H9 (cell line): ENCODE data around the gene ISG20L2. TPM values are rescaled to one million over a fixed set of nuclear protein-coding genes. Genes with fewer than 3 reads are reported as not detected.

Experiments
- DNase-seq: peaks from one replicate; pipeline ENCODE4 v3.0.0-alpha.2; 2017
- H2AFZ ChIP-seq: one replicate; pipeline ENCODE4 v1.6.1; 2013; ENCODE audit warnings: mild to moderate bottlenecking, low read length, control low read depth, moderate library complexity
- H2AK5ac ChIP-seq: 2 replicates; pipeline ENCODE4 v1.6.1; 2013; ENCODE audit warnings: low read length, control low read depth, mixed read lengths; ENCODE audit not compliant: insufficient read length
- H2BK120ac ChIP-seq: one replicate; pipeline ENCODE4 v1.6.1; 2013; ENCODE audit warnings: low read depth, mild to moderate bottlenecking, low read length, control low read depth, inconsistent platforms; ENCODE audit not compliant: poor library complexity, severe bottlenecking
- H2BK12ac ChIP-seq: 2 replicates; pipeline ENCODE4 v1.6.1; 2013; ENCODE audit warnings: low read length, control low read depth, mixed read lengths, low read depth; ENCODE audit not compliant: insufficient read length
- H2BK15ac ChIP-seq: 2 replicates; pipeline ENCODE4 v1.6.1; 2013; ENCODE audit warnings: low read depth, low read length, control low read depth
- H2BK20ac ChIP-seq: one replicate; pipeline ENCODE4 v1.6.1; 2013; ENCODE audit warnings: low read depth, mild to moderate bottlenecking, low read length, control low read depth, inconsistent platforms; ENCODE audit not compliant: poor library complexity, severe bottlenecking
- H2BK5ac ChIP-seq: 2 replicates; pipeline ENCODE4 v1.6.1; 2013; ENCODE audit warnings: low read length, control low read depth, mixed read lengths; ENCODE audit not compliant: insufficient read length
- H3K14ac ChIP-seq: 2 replicates; pipeline ENCODE4 v1.6.1; 2013; ENCODE audit warnings: low read length, control low read depth; ENCODE audit not compliant: insufficient read depth
- H3K18ac ChIP-seq: 2 replicates; pipeline ENCODE4 v1.6.1; 2013; ENCODE audit warnings: low read depth, mild to moderate bottlenecking, mixed read lengths, low read length, control low read depth; ENCODE audit not compliant: insufficient read length
- H3K23ac ChIP-seq: 2 replicates; pipeline ENCODE4 v1.6.1; 2013; ENCODE audit warnings: low read length, control low read depth, mixed read lengths, low read depth; ENCODE audit not compliant: insufficient read length
- H3K23me2 ChIP-seq: 2 replicates; pipeline ENCODE4 v1.6.1; 2013; ENCODE audit warnings: low read depth, mild to moderate bottlenecking, mixed read lengths, low read length, control low read depth; ENCODE audit not compliant: insufficient read length, poor library complexity, severe bottlenecking
- H3K27ac ChIP-seq: 2 replicates; pipeline ENCODE4 v1.5.1; 2013; ENCODE audit warnings: low read length, control low read depth, mixed read lengths, low read depth; ENCODE audit not compliant: insufficient read length
- H3K27me3 ChIP-seq: 2 replicates; pipeline ENCODE4 v1.6.1; 2013; ENCODE audit warnings: low read length, control low read depth, inconsistent platforms; ENCODE audit not compliant: insufficient read depth
- H3K4ac ChIP-seq: 2 replicates; pipeline ENCODE4 v1.6.1; 2013; ENCODE audit warnings: low read depth, mild to moderate bottlenecking, control low read depth, inconsistent platforms, low read length, moderate library complexity
- H3K4me1 ChIP-seq: 2 replicates; pipeline ENCODE4 v1.6.1; 2013; ENCODE audit warnings: low read length, control low read depth, inconsistent platforms; ENCODE audit not compliant: insufficient read depth
- H3K4me2 ChIP-seq: 2 replicates; pipeline ENCODE4 v1.6.1; 2013; ENCODE audit warnings: low read length, control low read depth, mixed read lengths; ENCODE audit not compliant: insufficient read length, insufficient read depth
- H3K56ac ChIP-seq: 2 replicates; pipeline ENCODE4 v1.6.1; 2013; ENCODE audit warnings: low read depth, mild to moderate bottlenecking, mixed read lengths, low read length, control low read depth; ENCODE audit not compliant: insufficient read length
- H3K79me1 ChIP-seq: 2 replicates; pipeline ENCODE4 v1.6.1; 2013; ENCODE audit warnings: low read depth, mild to moderate bottlenecking, moderate library complexity, low read length, control low read depth, inconsistent platforms; ENCODE audit not compliant: insufficient read depth, poor library complexity, severe bottlenecking
- H3K79me2 ChIP-seq: 2 replicates; pipeline ENCODE4 v1.6.1; 2013; ENCODE audit warnings: low read length, control low read depth, inconsistent platforms; ENCODE audit not compliant: insufficient read depth
- H3K9ac ChIP-seq: 2 replicates; pipeline ENCODE4 v1.6.1; 2013; ENCODE audit warnings: low read length, control low read depth, mixed read lengths; ENCODE audit not compliant: insufficient read length; ENCODE audit errors: extremely low read depth
- H3K9me3 ChIP-seq: one replicate; pipeline ENCODE4 v1.6.1; 2013; ENCODE audit warnings: low read depth, low read length, inconsistent platforms; ENCODE audit not compliant: control insufficient read depth
- H3T11ph ChIP-seq: one replicate; pipeline ENCODE4 v1.6.1; 2013; ENCODE audit warnings: mild to moderate bottlenecking, low read length, control low read depth, inconsistent platforms
- H4K20me1 ChIP-seq: one replicate; pipeline ENCODE4 v1.6.1; 2013; ENCODE audit not compliant: control insufficient read depth, insufficient read length, insufficient read depth
- H4K5ac ChIP-seq: 2 replicates; pipeline ENCODE4 v1.6.1; 2013; ENCODE audit warnings: low read depth, mild to moderate bottlenecking, mixed read lengths, low read length, control low read depth; ENCODE audit not compliant: insufficient read length
- H4K8ac ChIP-seq: replicated peaks from 2 replicates; pipeline ENCODE4 v1.6.1; 2013; ENCODE audit warnings: low read length, control low read depth, mixed read lengths, low read depth; ENCODE audit not compliant: insufficient read length
- H4K91ac ChIP-seq: 2 replicates; pipeline ENCODE4 v1.6.1; 2013; ENCODE audit warnings: low read depth, mild to moderate bottlenecking, moderate library complexity, mixed read lengths, low read length, control low read depth; ENCODE audit not compliant: insufficient read length
- H3K27ac Mint-ChIP-seq, 3 experiments: 2 replicates in 2 of 3; 3 replicates in 1 of 3; pipeline ENCODE4 v1.8.0; 2020 to 2021; ENCODE audit warnings: mixed read lengths in 3 of 3, mild to moderate bottlenecking in 1 of 3, moderate library complexity in 1 of 3
- H3K27me3 Mint-ChIP-seq: 2 replicates; pipeline ENCODE4 v1.8.0; 2021; ENCODE audit warnings: low read depth, mild to moderate bottlenecking, moderate library complexity, mixed read lengths
- H3K36me3 Mint-ChIP-seq, 3 experiments: 2 replicates in 2 of 3; 3 replicates in 1 of 3; pipeline ENCODE4 v1.8.0; 2020 to 2021; ENCODE audit warnings: low read depth in 3 of 3, mixed read lengths in 3 of 3; ENCODE audit not compliant: insufficient read depth in 1 of 3
- H3K4me1 Mint-ChIP-seq, 2 experiments: 2 replicates each; pipeline ENCODE4 v1.8.0; 2020; ENCODE audit warnings: mixed read lengths in 2 of 2
- H3K4me3 Mint-ChIP-seq, 2 experiments: 2 replicates in 1 of 2; 3 replicates in 1 of 2; pipeline ENCODE4 v1.8.0; 2020 to 2021; ENCODE audit warnings: mild to moderate bottlenecking in 2 of 2, mixed read lengths in 2 of 2, moderate library complexity in 1 of 2
- H3K9me3 Mint-ChIP-seq, 2 experiments: 2 replicates in 1 of 2; 3 replicates in 1 of 2; pipeline ENCODE4 v1.8.0; 2020; ENCODE audit warnings: mild to moderate bottlenecking in 2 of 2, mixed read lengths in 2 of 2, moderate library complexity in 1 of 2
- CTCF ChIP-seq: fragments of 200-600 bp; sonication (generic); conservative IDR thresholded peaks from 3 replicates; pipeline ENCODE4 v1.8.0; 2021; ENCODE audit warnings: antibody characterized with exemption, mild to moderate bottlenecking
- WGBS: extraction: QIAGEN DNeasy Blood & Tissue Kit; methylation state at CpG from one replicate; pipeline ENCODE4 v1.1.7; 2013; ENCODE audit warnings: missing lambda C conversion rate, low lambda C conversion rate, mixed read lengths; ENCODE audit not compliant: insufficient read length; ENCODE audit errors: extremely low coverage; 5-methylcytosine and 5-hydroxymethylcytosine counted together
- total RNA-seq: library from RNA; stranded (reverse); gene quantifications from 2 replicates; pipeline ENCODE4 v1.2.1, GENCODE V29; 2021

ISG20L2 gene
- total RNA-seq, 1 experiment from 2014 or later: 57.6 TPM

- peaks cover 19% of the 10 kb centered on the region; the same call in 1 of the 2 replicates for H3K4me1 ChIP-seq
- peaks cover 51 to 61% of the 10 kb centered on the region in 2 experiments for H3K4me1 Mint-ChIP-seq
- TF ChIP-seq CTCF: no peak
- H3K27ac ChIP-seq: no peak within 1 kb of the TSS
- H3K36me3 Mint-ChIP-seq: peaks cover 24 to 37% (median 26%) of the 10 kb centered on the region in 3 experiments
- no peak within 1 kb of the TSS for H2BK20ac ChIP-seq
- H4K20me1 ChIP-seq: no peaks in the 10 kb centered on the region
- peak within 1 kb of the TSS; percentile 71 for H3K18ac ChIP-seq
- H3K27ac Mint-ChIP-seq: peak within 1 kb of the TSS; percentile 82 to 95 (median 92); a peak in 6 of 7 replicates
- peaks cover 4% of the 10 kb centered on the region; the same call in 1 of the 2 replicates for H3K79me2 ChIP-seq
- no peak within 1 kb of the TSS for H4K91ac ChIP-seq
- no peak within 1 kb of the TSS for H2AK5ac ChIP-seq
- no peak within 1 kb of the TSS for H4K5ac ChIP-seq
- peaks cover 8% of the 10 kb centered on the region for H3K79me1 ChIP-seq
- peak within 1 kb of the TSS; percentile 86 to 91 for H3K4me3 Mint-ChIP-seq
- no peak within 1 kb of the TSS for H2BK15ac ChIP-seq
- no peaks in the 10 kb centered on the region for H3K9me3 ChIP-seq
- peak within 1 kb of the TSS; percentile 27; the same call in 1 of the 2 replicates for H3K4ac ChIP-seq
- no peak within 1 kb of the TSS for H3K23ac ChIP-seq
- H4K8ac ChIP-seq: no peak within 1 kb of the TSS
- H3K27me3 Mint-ChIP-seq: peaks cover 34% of the 10 kb centered on the region
- peak within 1 kb of the TSS; percentile 58 for H3K4me2 ChIP-seq
- peak within 1 kb of the TSS; percentile 94 for H3K14ac ChIP-seq
- H3T11ph ChIP-seq: no peak within 1 kb of the TSS
- WGBS: no CpG with 5 or more reads among the region's 70 CpGs
- DNase-seq: peak; percentile 93
- H2BK5ac ChIP-seq: no peak within 1 kb of the TSS
- H3K56ac ChIP-seq: no peak within 1 kb of the TSS
- no peak within 1 kb of the TSS for H2BK12ac ChIP-seq
- no peaks in the 10 kb centered on the region for H3K27me3 ChIP-seq
- H3K23me2 ChIP-seq: peaks cover 12% of the 10 kb centered on the region
- H2BK120ac ChIP-seq: peak within 1 kb of the TSS; percentile 51
- H3K9ac ChIP-seq: peak within 1 kb of the TSS; percentile 48
- H3K9me3 Mint-ChIP-seq: peaks cover 0 to 3% of the 10 kb centered on the region in 2 experiments; a peak in 2 of 5 replicates
- H2AFZ ChIP-seq: no peak within 1 kb of the TSS
Observed at GRCh38 chr1:156676820-156677615, 51.5 kb downstream of the ISG20L2 start, which contains the start of gene NES. NES (minus strand) TSS chr1:156677407; CDS start chr1:156677264, 143 bp downstream.
